VCaP (cell line): ENCODE data around the gene SEMA3G.

Experiments used
- H3K27ac ChIP-seq: fragments of 450-650 bp; 2 replicates; pipeline ENCODE4 v1.5.1; 2017
- CTCF ChIP-seq: fragments of 450-650 bp; conservative IDR thresholded peaks from 2 replicates; pipeline ENCODE4 v1.5.1; 2017; ENCODE audit warnings: mild to moderate bottlenecking, moderate library complexity

Gene SEMA3G

GRCh38 chr3:52483081-52483480 is 38.2 kb upstream of the SEMA3G start:
- no peak overlapping the region for H3K27ac ChIP-seq
- no peak for TF ChIP-seq CTCF

GRCh38 chr3:52481819-52482521 is 37.1 kb upstream of the SEMA3G start:
- no peak overlapping the region for H3K27ac ChIP-seq
- peak; percentile 45; the same call in 1 of the 2 replicates for TF ChIP-seq CTCF

GRCh38 chr3:52480768-52481715 is 36.1 kb upstream of the SEMA3G start:
- no peak for TF ChIP-seq CTCF
- no peak overlapping the region for H3K27ac ChIP-seq

- no peak overlapping the region for H3K27ac ChIP-seq
- TF ChIP-seq CTCF: no peak
Observed at GRCh38 chr3:52479877-52480575, 35.1 kb upstream of the SEMA3G start.

- no peak for TF ChIP-seq CTCF
- H3K27ac ChIP-seq: no peak overlapping the region
Observed at GRCh38 chr3:52479037-52479876, 34.4 kb upstream of the SEMA3G start.

- H3K27ac ChIP-seq: no peak overlapping the region
- TF ChIP-seq CTCF: no peak
Observed at GRCh38 chr3:52477796-52478095, 32.8 kb upstream of the SEMA3G start.
